Left ventricle myocardium inferior (tissue), 1 donor: ENCODE results near the gene SAG. TPM values are rescaled to one million over a fixed set of nuclear protein-coding genes. Genes with fewer than 3 reads are reported as not detected.

Experiments
- DNase-seq: peaks from one replicate; pipeline ENCODE4 v3.0.0-alpha.2; 2020
- H3K27ac ChIP-seq: fragments of 200-600 bp; replicated peaks from 2 replicates; pipeline ENCODE4 v1.8.0; 2021
- H3K27me3 ChIP-seq: fragments of 200-600 bp; 2 replicates; pipeline ENCODE4 v1.8.0; 2021; ENCODE audit warnings: low read depth
- H3K36me3 ChIP-seq: fragments of 200-600 bp; 2 replicates; pipeline ENCODE4 v1.8.0; 2021
- H3K4me1 ChIP-seq: fragments of 200-600 bp; 2 replicates; pipeline ENCODE4 v1.8.0; 2021
- H3K4me3 ChIP-seq: fragments of 200-600 bp; 2 replicates; pipeline ENCODE4 v1.8.0; 2021; ENCODE audit warnings: mild to moderate bottlenecking, moderate library complexity
- H3K9me3 ChIP-seq: fragments of 200-600 bp; replicated peaks from 2 replicates; pipeline ENCODE4 v1.8.0; 2021
- intact Hi-C: fragments of 100-400 bp; cut with micrococcal nuclease; formaldehyde crosslinking; loops from one replicate; pipeline ENCODE4 v1.11.0; 2022
- total RNA-seq: library from RNA; stranded (reverse); fragmentation: NEBNext Ultra II Directional; extraction: Animal tissue kit (Norgen Biotek cat#: 25700); gene quantifications from one replicate; pipeline ENCODE4 v1.2.1, GENCODE V29; 2021
- TF ChIP-seq, protein P1 (sequence below): fragments of 200-600 bp; IDR thresholded peaks from 2 replicates; pipeline ENCODE4 v1.8.0; 2021; ENCODE audit warnings: antibody characterized with exemption, mild to moderate bottlenecking, borderline replicate concordance
- donor health status: DM: no; HTN: yes; CAD: no; lungs with severe emphysema.

SAG gene
- total RNA-seq, 1 donor from 2014 or later, result not detected

DNA sequence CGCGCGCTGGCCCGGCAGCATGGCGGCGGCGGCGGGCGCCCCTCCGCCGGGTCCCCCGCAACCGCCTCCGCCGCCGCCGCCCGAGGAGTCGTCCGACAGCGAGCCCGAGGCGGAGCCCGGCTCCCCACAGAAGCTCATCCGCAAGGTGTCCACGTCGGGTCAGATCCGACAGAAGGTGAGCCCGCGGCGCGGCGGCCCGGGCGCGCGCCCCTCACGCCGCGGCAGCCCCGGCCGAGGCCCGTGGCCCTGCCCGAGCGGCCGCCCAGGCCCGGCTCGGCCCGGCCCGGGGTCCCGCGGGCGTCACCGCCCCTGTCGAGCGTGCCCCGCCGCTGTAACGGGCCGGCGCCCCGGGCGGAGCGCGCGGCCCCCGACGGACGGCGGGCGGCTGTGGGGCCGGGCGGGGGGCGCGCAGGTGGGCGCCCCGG is 46.9 kb downstream of the SAG start:
- intact Hi-C loops, result loop anchor here (2.0 kb wide), 1 partner anchor 88 kb away; no protein-coding TSS in a partner anchor
- H3K4me1 ChIP-seq, result peaks cover 52% of the 10 kb centered on the region

GRCh38 chr2:233354971-233355574 is 47.5 kb downstream of the SAG start:
- Histone ChIP-seq H3K27ac (peak overlapping the region; percentile 9), H3K4me1 (peaks cover 55% of the 10 kb centered on the region), H3K9me3 (no peaks in the 10 kb centered on the region), H3K27me3 (no peaks in the 10 kb centered on the region), H3K4me3 (peak overlapping the region; percentile 79), H3K36me3 (no peaks in the 10 kb centered on the region)
- intact Hi-C loops, result loop anchor here (2.0 kb wide), 1 partner anchor 88 kb away; no protein-coding TSS in a partner anchor
- DNase-seq, result peak; percentile 35
- TF ChIP-seq, protein P1, sequence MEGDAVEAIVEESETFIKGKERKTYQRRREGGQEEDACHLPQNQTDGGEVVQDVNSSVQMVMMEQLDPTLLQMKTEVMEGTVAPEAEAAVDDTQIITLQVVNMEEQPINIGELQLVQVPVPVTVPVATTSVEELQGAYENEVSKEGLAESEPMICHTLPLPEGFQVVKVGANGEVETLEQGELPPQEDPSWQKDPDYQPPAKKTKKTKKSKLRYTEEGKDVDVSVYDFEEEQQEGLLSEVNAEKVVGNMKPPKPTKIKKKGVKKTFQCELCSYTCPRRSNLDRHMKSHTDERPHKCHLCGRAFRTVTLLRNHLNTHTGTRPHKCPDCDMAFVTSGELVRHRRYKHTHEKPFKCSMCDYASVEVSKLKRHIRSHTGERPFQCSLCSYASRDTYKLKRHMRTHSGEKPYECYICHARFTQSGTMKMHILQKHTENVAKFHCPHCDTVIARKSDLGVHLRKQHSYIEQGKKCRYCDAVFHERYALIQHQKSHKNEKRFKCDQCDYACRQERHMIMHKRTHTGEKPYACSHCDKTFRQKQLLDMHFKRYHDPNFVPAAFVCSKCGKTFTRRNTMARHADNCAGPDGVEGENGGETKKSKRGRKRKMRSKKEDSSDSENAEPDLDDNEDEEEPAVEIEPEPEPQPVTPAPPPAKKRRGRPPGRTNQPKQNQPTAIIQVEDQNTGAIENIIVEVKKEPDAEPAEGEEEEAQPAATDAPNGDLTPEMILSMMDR, result no peak

More for the DNA sequence above, 46.9 kb downstream of the SAG start:
- no peaks in the 10 kb centered on the region for H3K36me3 ChIP-seq
- H3K4me3 ChIP-seq, result peak overlapping the region; percentile 79
- TF ChIP-seq, protein P1, result no peak
- H3K27me3 ChIP-seq, result no peaks in the 10 kb centered on the region
- no peak for DNase-seq
- no peak overlapping the region for H3K27ac ChIP-seq
- no peaks in the 10 kb centered on the region for H3K9me3 ChIP-seq

- intact Hi-C loops, result loop anchor here (2.0 kb wide), 1 partner anchor 87 kb away; no protein-coding TSS in a partner anchor
- no peak for DNase-seq
- H3K4me3 ChIP-seq, result peak overlapping the region; percentile 79
- H3K27me3 ChIP-seq, result no peaks in the 10 kb centered on the region
- TF ChIP-seq, protein P1, result no peak
- H3K36me3 ChIP-seq, result no peaks in the 10 kb centered on the region
- peak overlapping the region; percentile 9 for H3K27ac ChIP-seq
- no peaks in the 10 kb centered on the region for H3K9me3 ChIP-seq
- peaks cover 63% of the 10 kb centered on the region for H3K4me1 ChIP-seq
Observed at GRCh38 chr2:233355916-233356315, 48.3 kb downstream of the SAG start.

- Histone ChIP-seq H3K27me3 (no peaks in the 10 kb centered on the region), H3K27ac (peak overlapping the region; percentile 9), H3K36me3 (no peaks in the 10 kb centered on the region), H3K4me3 (no peak overlapping the region), H3K4me1 (peaks cover 72% of the 10 kb centered on the region), H3K9me3 (no peaks in the 10 kb centered on the region)
- TF ChIP-seq, protein P1, result no peak
- intact Hi-C loops, result no loop called here
- no peak for DNase-seq
Observed at GRCh38 chr2:233356546-233357308, 49.1 kb downstream of the SAG start.

- intact Hi-C loops, result no loop called here
- Histone ChIP-seq H3K4me1 (peaks cover 70% of the 10 kb centered on the region), H3K4me3 (no peak overlapping the region), H3K27me3 (no peaks in the 10 kb centered on the region), H3K9me3 (no peaks in the 10 kb centered on the region), H3K36me3 (no peaks in the 10 kb centered on the region), H3K27ac (peak overlapping the region; percentile 9)
- TF ChIP-seq, protein P1, result no peak
- DNase-seq, result no peak
Observed at GRCh38 chr2:233358335-233358734, 50.7 kb downstream of the SAG start.
